ENCODE measurements around the gene CBLC. TPM values are rescaled to one million over a fixed set of nuclear protein-coding genes. Genes with fewer than 3 reads are reported as not detected.

Gene CBLC
- total and polyA plus RNA-seq, 2 donors (not counting 1 experiment from before 2014, with no cell fraction given), result not detected

DNA sequence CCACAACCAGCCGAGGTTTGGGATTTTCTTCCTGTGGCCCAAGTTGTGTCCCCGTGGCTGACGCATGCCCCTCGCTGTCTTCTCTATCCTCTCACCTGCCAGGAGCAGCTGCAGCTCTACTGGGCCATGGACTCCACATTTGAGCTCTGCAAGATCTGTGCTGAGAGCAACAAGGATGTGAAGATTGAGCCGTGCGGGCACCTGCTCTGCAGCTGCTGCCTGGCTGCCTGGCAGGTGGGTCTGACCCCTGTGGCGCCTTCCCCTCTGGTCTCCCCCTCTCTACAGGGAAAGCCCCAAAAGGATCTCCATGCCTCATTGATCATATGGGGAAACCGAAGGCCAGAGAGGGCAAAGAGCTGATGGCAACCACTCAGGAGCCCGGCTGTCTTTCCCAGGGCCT lies 14.6 kb downstream of the CBLC start:
- H3K4me2 ChIP-seq (replicated peaks; ENCODE audit: low read depth, low read length, poor library complexity, severe bottlenecking), result no peak overlapping the region
- H3K27me3 ChIP-seq (replicated peaks in 1 of 4; ENCODE audit: control extremely low read depth in 1 of 4, control insufficient read depth in 3 of 4, insufficient read depth in 4 of 4, low read length in 3 of 4), result peaks cover 0 to 5% (median under 1%) of the 10 kb centered on the region in 4 experiments
- ATAC-seq (ENCODE audit: low read depth) (no peak), DNase-seq (no peak)
- peaks cover 12% of the 10 kb centered on the region for H3K4me1 Mint-ChIP-seq
- no peaks in the 10 kb centered on the region for H4K20me1 ChIP-seq (ENCODE audit: control insufficient read depth, insufficient read depth, low read length, poor library complexity, severe bottlenecking)
- no peak overlapping the region for H3K27ac ChIP-seq (ENCODE audit: low read length in 2 of 2)
- H3K4me1 ChIP-seq (ENCODE audit: control insufficient read depth in 2 of 2, insufficient read depth in 2 of 2, low read length in 2 of 2), result peaks cover 15 to 20% of the 10 kb centered on the region in 2 donors
- H3K36me3 ChIP-seq (replicated peaks in 1 of 2; ENCODE audit: control extremely low read depth in 1 of 2, control insufficient read depth in 1 of 2, extremely low read depth in 1 of 2, insufficient read depth in 2 of 2, low read length in 1 of 2), result no peaks in the 10 kb centered on the region
- H3K9me3 Mint-ChIP-seq (ENCODE audit: insufficient read depth), result no peaks in the 10 kb centered on the region
- TF ChIP-seq, protein P1, sequence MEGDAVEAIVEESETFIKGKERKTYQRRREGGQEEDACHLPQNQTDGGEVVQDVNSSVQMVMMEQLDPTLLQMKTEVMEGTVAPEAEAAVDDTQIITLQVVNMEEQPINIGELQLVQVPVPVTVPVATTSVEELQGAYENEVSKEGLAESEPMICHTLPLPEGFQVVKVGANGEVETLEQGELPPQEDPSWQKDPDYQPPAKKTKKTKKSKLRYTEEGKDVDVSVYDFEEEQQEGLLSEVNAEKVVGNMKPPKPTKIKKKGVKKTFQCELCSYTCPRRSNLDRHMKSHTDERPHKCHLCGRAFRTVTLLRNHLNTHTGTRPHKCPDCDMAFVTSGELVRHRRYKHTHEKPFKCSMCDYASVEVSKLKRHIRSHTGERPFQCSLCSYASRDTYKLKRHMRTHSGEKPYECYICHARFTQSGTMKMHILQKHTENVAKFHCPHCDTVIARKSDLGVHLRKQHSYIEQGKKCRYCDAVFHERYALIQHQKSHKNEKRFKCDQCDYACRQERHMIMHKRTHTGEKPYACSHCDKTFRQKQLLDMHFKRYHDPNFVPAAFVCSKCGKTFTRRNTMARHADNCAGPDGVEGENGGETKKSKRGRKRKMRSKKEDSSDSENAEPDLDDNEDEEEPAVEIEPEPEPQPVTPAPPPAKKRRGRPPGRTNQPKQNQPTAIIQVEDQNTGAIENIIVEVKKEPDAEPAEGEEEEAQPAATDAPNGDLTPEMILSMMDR (IDR thresholded peaks at IDR 0.05), result no peak
- no peak for TF ChIP-seq EZH2 (IDR thresholded peaks at IDR 0.05; ENCODE audit: borderline replicate concordance, insufficient read depth, low read depth, low read length, poor library complexity, severe bottlenecking)
- no peak overlapping the region for H3K4me3 Mint-ChIP-seq
- WGBS (ENCODE audit: insufficient coverage), result 14% methylated on average over 9 of the region's 9 CpGs
- intact Hi-C loops (cut with micrococcal nuclease), result no loop called here
- H2AFZ ChIP-seq (ENCODE audit: insufficient read depth, low read depth, low read length, poor library complexity, severe bottlenecking), result no peak overlapping the region
- H3K4me3 ChIP-seq (ENCODE audit: control extremely low read depth in 1 of 5, extremely low read depth in 1 of 5, insufficient read depth in 1 of 5, low read depth in 2 of 5, low read length in 4 of 5), result no peak overlapping the region
- no peak overlapping the region for H3K9ac ChIP-seq (ENCODE audit: low read length)
- peaks cover 17% of the 10 kb centered on the region for H3K27me3 Mint-ChIP-seq
- H3K79me2 ChIP-seq (ENCODE audit: control insufficient read depth, insufficient read depth, low read length), result no peaks in the 10 kb centered on the region
- CTCF ChIA-PET, result interaction anchor here (1.4 kb wide), 1 partner anchor 22 kb away, joined by 3 read pairs; no protein-coding TSS in a partner anchor
- no peaks in the 10 kb centered on the region for H3K9me3 ChIP-seq (ENCODE audit: control extremely low read depth in 1 of 3, control insufficient read depth in 2 of 3, insufficient read depth in 1 of 3, low read length in 2 of 3)
- H3K27ac Mint-ChIP-seq, result no peak overlapping the region
- POLR2A ChIA-PET, result interaction anchor here (0.5 kb wide), 1 partner anchor 161 kb away, joined by 8 read pairs; no protein-coding TSS in a partner anchor

DNA sequence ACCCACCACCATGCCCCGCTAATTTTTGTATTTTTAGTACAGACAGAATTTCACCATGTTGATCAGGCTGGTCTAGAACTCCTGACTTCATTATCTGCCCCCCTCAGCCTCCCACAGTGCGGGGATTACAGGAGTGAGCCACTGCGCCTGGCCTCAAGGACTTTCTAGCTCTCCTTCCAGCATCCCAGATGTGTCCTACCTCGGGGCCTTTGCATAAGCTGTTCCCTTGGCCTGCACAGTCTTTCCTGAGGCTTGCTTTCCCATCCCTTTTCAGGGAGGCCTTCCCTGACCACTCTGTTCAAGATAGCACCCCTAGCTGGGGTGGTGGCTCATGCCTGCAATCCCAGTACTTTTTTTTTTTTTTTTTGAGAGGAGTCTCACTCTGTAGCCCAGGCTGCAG lies 16.9 kb downstream of the CBLC start:
- Histone ChIP-seq H3K27me3 (replicated peaks in 1 of 4; ENCODE audit: control extremely low read depth in 1 of 4, control insufficient read depth in 3 of 4, insufficient read depth in 4 of 4, low read length in 3 of 4) (peaks cover 0 to 5% (median under 1%) of the 10 kb centered on the region in 4 experiments), H4K20me1 (ENCODE audit: control insufficient read depth, insufficient read depth, low read length, poor library complexity, severe bottlenecking) (no peaks in the 10 kb centered on the region), H3K36me3 (replicated peaks in 1 of 2; ENCODE audit: control extremely low read depth in 1 of 2, control insufficient read depth in 1 of 2, extremely low read depth in 1 of 2, insufficient read depth in 2 of 2, low read length in 1 of 2) (no peaks in the 10 kb centered on the region), H3K79me2 (ENCODE audit: control insufficient read depth, insufficient read depth, low read length) (no peaks in the 10 kb centered on the region), H2AFZ (ENCODE audit: insufficient read depth, low read depth, low read length, poor library complexity, severe bottlenecking) (no peak overlapping the region), H3K9ac (ENCODE audit: low read length) (no peak overlapping the region), H3K4me2 (replicated peaks; ENCODE audit: low read depth, low read length, poor library complexity, severe bottlenecking) (no peak overlapping the region), H3K9me3 (ENCODE audit: control extremely low read depth in 1 of 3, control insufficient read depth in 2 of 3, insufficient read depth in 1 of 3, low read length in 2 of 3) (no peaks in the 10 kb centered on the region), H3K4me3 (ENCODE audit: control extremely low read depth in 1 of 5, extremely low read depth in 1 of 5, insufficient read depth in 1 of 5, low read depth in 2 of 5, low read length in 4 of 5) (no peak overlapping the region), H3K4me1 (ENCODE audit: control insufficient read depth in 2 of 2, insufficient read depth in 2 of 2, low read length in 2 of 2) (peaks cover 15 to 20% of the 10 kb centered on the region in 2 donors), H3K27ac (ENCODE audit: low read length in 2 of 2) (no peak overlapping the region)
- Mint-ChIP-seq H3K4me3 (no peak overlapping the region), H3K27me3 (peaks cover 20% of the 10 kb centered on the region), H3K9me3 (ENCODE audit: insufficient read depth) (no peaks in the 10 kb centered on the region), H3K27ac (no peak overlapping the region), H3K4me1 (peaks cover 12% of the 10 kb centered on the region)
- ChIA-PET CTCF (interaction anchor here (0.7 to 1.8 kb wide), 5 partner anchors 11 to 997 kb away, joined by 3 to 9 read pairs (median 4); no protein-coding TSS in a partner anchor), POLR2A (no interaction called here)
- TF ChIP-seq, protein P1 (IDR thresholded peaks at IDR 0.05), result no peak
- no peak for TF ChIP-seq EZH2 (IDR thresholded peaks at IDR 0.05; ENCODE audit: borderline replicate concordance, insufficient read depth, low read depth, low read length, poor library complexity, severe bottlenecking)
- 94% methylated on average over 4 of the region's 4 CpGs for WGBS (ENCODE audit: insufficient coverage)
- DNase-seq (no peak), ATAC-seq (ENCODE audit: low read depth) (no peak)
- intact Hi-C loops (cut with micrococcal nuclease), result no loop called here

Measured in B cell (primary cell).